ENCODE results near the gene UCHL5.
"Not testable (repeated sequence)": the region's sequence is repeated elsewhere in the genome, so short reads cannot be mapped to it uniquely, and the experiment has no call there.

UCHL5 gene

DNA sequence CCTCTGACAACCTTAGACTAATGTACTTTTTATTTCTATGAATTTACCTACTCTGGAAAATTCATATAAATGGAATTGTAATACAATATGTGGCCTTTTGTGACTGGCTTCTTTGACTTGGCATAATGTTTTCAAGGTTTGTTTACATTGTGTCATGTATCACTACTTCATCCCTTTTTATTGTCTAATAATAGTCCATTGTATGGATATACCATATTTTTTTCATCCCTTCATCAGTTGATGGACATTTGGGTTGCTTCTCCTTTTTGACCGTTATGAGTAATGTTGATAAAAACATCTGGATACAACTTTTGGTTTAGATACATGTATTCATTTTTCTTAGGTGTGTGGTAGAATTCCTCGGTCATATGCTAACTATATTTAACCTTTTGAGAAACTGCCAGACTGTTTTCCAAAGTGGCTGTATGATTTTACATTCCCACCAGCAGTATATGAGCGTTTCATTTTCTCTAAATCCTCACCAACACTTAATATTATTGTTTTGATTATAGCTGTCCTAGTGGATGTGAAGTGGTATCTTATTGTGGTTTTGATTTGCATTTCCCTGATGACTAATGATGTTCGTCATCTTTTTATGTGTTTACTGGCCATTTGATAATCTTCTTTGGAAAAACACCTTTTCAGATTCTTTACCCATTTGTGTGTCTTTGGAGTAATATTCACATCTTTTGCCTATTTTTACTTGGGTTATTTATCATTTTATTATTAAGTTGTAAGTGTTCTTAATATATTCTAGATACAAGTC lies 3.7 kb upstream of the UCHL5 start:
- TF ChIP-seq, protein P1, sequence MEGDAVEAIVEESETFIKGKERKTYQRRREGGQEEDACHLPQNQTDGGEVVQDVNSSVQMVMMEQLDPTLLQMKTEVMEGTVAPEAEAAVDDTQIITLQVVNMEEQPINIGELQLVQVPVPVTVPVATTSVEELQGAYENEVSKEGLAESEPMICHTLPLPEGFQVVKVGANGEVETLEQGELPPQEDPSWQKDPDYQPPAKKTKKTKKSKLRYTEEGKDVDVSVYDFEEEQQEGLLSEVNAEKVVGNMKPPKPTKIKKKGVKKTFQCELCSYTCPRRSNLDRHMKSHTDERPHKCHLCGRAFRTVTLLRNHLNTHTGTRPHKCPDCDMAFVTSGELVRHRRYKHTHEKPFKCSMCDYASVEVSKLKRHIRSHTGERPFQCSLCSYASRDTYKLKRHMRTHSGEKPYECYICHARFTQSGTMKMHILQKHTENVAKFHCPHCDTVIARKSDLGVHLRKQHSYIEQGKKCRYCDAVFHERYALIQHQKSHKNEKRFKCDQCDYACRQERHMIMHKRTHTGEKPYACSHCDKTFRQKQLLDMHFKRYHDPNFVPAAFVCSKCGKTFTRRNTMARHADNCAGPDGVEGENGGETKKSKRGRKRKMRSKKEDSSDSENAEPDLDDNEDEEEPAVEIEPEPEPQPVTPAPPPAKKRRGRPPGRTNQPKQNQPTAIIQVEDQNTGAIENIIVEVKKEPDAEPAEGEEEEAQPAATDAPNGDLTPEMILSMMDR (IDR thresholded peaks at IDR 0.05) = no peak
- no peak for TF ChIP-seq ZFX (IDR thresholded peaks at IDR 0.05; ENCODE audit: borderline replicate concordance)
- no peak overlapping the region for H3K27ac ChIP-seq

DNA sequence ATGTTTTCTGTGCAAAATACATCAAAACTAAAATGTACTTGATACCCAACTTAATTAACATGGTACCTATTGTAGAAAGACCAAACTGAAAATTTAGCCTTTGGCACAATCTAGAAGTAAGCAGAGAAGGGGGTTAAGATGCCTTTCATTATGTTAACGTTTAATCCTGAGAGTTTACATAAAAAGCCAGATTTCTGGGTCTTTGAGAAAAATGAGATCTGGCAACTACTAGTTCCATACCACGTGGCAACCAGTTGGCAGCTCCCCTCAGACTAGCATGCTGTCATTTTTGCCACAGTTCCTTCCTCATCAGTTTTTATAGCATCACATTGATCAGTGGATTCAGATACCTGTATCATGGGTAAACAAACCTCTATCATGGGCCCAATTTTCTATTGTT lies 1.8 kb upstream of the UCHL5 start:
- H3K27ac ChIP-seq = peak overlapping the region; percentile 97
- TF ChIP-seq, protein P1 (IDR thresholded peaks at IDR 0.05) = no peak
- TF ChIP-seq ZFX (IDR thresholded peaks at IDR 0.05; ENCODE audit: borderline replicate concordance) = no peak

DNA sequence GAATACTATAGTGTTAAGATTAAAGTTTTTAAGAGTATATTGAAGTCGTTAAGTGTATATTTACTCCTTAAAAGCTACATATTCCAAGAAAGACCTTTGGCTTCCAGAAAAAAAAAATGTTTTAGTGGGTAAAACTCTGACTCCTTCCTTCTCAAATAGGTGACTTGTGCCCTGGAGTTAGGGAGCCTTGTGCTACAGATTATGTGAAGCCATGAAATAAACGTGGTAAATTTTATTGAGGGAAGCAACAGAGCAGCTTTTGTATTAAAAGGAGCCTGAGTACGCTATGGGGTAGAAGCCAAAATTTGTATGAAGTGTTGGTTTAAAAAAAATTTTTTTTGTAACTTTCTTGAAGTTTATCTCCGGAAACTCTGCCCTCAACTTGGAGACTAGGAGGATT lies 1.2 kb upstream of the UCHL5 start:
- peak overlapping the region; percentile 97 for H3K27ac ChIP-seq
- TF ChIP-seq ZFX (IDR thresholded peaks at IDR 0.05; ENCODE audit: borderline replicate concordance) = no peak
- TF ChIP-seq, protein P1 (IDR thresholded peaks at IDR 0.05) = no peak

DNA sequence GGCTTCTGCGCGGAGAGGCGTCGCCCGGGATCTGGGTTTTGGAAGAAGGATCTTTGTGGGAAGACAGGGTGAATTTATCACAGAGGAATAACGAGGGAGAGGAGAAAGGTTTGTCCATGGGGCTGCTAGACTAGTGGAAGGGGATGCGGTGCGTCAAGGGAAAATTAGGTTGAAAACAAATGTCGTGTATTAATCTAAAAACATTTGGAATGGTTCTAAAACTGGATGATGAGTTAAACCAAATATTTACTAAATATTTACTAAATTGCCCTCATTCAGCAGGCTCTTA lies 899 bp upstream of the UCHL5 start:
- H3K27ac ChIP-seq = peak overlapping the region; percentile 97
- TF ChIP-seq ZFX (IDR thresholded peaks at IDR 0.05; ENCODE audit: borderline replicate concordance) = no peak
- TF ChIP-seq, protein P1 (IDR thresholded peaks at IDR 0.05) = no peak

DNA sequence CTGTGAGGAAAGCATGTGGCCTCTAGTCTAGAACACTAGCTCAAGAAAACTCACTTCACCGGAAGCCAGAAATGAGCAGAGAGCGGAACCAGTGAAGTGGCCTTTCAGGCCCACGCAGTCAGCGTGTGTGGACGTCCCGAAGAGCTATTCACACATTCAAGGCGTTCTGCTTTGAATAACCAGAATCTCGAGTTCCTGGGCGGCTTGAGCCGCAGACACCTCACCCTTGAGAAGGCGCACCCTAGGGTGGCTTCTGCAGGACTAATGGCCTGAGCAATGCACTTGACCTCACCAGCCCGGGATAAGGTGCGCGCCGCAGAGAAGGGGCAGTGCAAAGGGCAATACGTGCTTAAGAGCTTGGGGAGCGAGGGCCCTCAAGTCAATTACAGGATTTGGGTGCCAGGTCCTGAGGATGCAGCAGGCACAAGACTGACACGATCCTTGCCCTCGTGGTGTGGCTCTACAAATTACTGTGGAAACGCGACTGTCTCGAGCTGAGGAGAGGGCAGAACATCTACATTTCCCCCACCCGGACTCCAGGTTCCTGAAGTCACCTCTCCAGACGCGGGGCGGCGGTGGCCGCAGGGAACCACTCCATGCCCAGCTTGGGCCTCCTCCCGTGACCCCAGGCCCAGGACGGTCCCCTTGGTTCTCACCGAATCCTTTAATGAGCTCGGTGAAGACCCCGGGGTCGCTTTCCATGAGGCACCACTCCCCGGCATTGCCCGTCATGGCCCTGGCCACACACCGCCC lies 455 bp downstream of the UCHL5 start:
- peak overlapping the region; percentile 97 for H3K27ac ChIP-seq
- TF ChIP-seq, protein P1 (IDR thresholded peaks at IDR 0.05) = no peak
- TF ChIP-seq ZFX (IDR thresholded peaks at IDR 0.05; ENCODE audit: borderline replicate concordance) = no peak

DNA sequence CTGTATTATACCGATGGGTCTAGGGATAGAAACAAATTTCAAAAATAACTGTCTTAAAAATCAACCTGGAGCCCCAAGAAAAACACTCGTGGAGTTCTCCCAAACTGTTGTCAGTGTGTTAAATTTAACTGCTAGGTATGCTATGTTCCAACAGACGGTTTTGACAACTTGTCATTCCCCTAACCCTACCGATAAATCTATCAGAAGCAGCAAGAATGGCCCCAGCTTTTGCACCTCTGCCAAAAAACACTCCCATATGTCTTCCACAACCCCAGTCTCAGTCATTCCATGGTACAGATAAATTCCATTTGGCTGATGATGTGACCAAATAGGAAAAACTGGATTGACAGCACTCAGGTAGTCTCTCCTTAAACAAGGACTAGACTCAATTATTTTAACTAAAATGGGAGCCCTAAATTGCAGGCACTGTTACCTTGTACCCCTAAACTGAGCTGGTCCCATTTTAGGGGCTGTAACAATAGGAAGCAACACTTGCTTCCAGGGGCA lies 4.9 kb downstream of the UCHL5 start:
- peak overlapping the region; percentile 49 for H3K27ac ChIP-seq
- no peak for TF ChIP-seq ZFX (IDR thresholded peaks at IDR 0.05; ENCODE audit: borderline replicate concordance)
- TF ChIP-seq, protein P1 (IDR thresholded peaks at IDR 0.05) = no peak

DNA sequence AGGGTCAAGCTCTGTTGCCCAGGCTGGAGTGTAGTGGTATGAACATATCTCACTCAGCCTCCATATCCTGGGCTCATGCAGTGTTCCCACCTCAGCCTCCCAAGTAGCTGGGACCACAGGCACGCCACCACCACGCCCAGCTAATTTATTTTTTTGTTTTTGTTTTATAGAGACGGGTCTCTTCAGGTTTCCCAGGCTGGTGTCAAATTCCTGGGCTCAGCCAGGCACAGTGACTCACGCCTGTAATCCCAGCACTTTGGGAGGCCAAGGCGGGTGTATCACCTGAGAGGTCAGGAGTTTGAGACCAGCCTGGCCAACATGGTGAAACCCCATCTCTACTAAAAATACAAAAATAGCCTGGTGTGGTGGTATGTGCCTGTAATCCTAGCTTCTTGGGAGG lies 10.2 kb downstream of the UCHL5 start:
- not testable (repeated sequence) for H3K27ac ChIP-seq
